Tibial nerve (tissue), 4 donors: ENCODE measurements around the gene HRAS. TPM values are rescaled to one million over a fixed set of nuclear protein-coding genes. Genes with fewer than 3 reads are reported as not detected.

Experiments
- DNase-seq, 2 donors: peaks; one replicate each; pipeline ENCODE4 v3.0.0-alpha.2; 2019; ENCODE audit warnings: low spot score in 2 of 2
- H3K27ac ChIP-seq, 4 donors: fragments of 200-600 bp; sonication (generic) in 3 of 4; one replicate each; pipeline ENCODE4 v1.5.1; 2017 to 2019; ENCODE audit warnings: mild to moderate bottlenecking in 1 of 4
- H3K27me3 ChIP-seq, 2 donors: fragments of 200-600 bp; sonication (generic) in 1 of 2; one replicate each; pipeline versions ENCODE4 v1.5.1 to v1.6.0; 2017 to 2019
- H3K36me3 ChIP-seq, 3 donors: fragments of 200-600 bp; sonication (generic); one replicate each; pipeline ENCODE4 v1.5.1; 2018 to 2019
- H3K4me1 ChIP-seq, 4 donors: fragments of 200-600 bp; sonication (generic) in 3 of 4; one replicate each; pipeline ENCODE4 v1.5.1; 2017 to 2019
- H3K4me3 ChIP-seq, 4 donors: fragments of 200-600 bp; sonication (generic) in 3 of 4; one replicate each; pipeline ENCODE4 v1.5.1; 2017 to 2019; ENCODE audit warnings: mild to moderate bottlenecking in 1 of 4, moderate library complexity in 1 of 4
- H3K9me3 ChIP-seq, 4 donors: fragments of 200-600 bp; sonication (generic) in 3 of 4; one replicate each; pipeline ENCODE4 v1.5.1; 2017 to 2019
- EP300 ChIP-seq, 2 donors: sonication (generic); formaldehyde crosslinking; IDR thresholded peaks; one replicate each; pipeline ENCODE4 v1.6.1; 2017; ENCODE audit warnings: antibody characterized with exemption in 2 of 2, mild to moderate bottlenecking in 1 of 2
- POLR2A ChIP-seq, 2 donors: fragments of 450-650 bp; IDR thresholded peaks; one replicate each; pipeline ENCODE4 v1.6.1; 2017; ENCODE audit warnings: antibody characterized with exemption in 2 of 2, mild to moderate bottlenecking in 2 of 2, moderate library complexity in 2 of 2
- WGBS, 2 donors: methylation state at CpG; one replicate each; pipeline ENCODE4 v1.1.5; 2018; 5-methylcytosine and 5-hydroxymethylcytosine counted together
- total RNA-seq, 4 donors: library from RNA; depleted of rRNA; stranded (reverse); fragments of >200 nt; gene quantifications; one replicate each; pipeline ENCODE4 v1.1.0, GENCODE V29; 2016
- TF ChIP-seq, protein P1 (sequence below), 5 experiments: fragments of 200-600 bp in 3 of 5; fragments of 450-650 bp in 2 of 5; sonication (generic) in 3 of 5; IDR thresholded peaks; one replicate each; pipeline ENCODE4 v1.5.1; 2016 to 2019; ENCODE audit warnings: antibody characterized with exemption in 5 of 5, mild to moderate bottlenecking in 3 of 5, moderate library complexity in 2 of 5

Gene HRAS
- total RNA-seq, 4 donors from 2014 or later = 64.3 to 71.1 (median 68.1) TPM

DNA sequence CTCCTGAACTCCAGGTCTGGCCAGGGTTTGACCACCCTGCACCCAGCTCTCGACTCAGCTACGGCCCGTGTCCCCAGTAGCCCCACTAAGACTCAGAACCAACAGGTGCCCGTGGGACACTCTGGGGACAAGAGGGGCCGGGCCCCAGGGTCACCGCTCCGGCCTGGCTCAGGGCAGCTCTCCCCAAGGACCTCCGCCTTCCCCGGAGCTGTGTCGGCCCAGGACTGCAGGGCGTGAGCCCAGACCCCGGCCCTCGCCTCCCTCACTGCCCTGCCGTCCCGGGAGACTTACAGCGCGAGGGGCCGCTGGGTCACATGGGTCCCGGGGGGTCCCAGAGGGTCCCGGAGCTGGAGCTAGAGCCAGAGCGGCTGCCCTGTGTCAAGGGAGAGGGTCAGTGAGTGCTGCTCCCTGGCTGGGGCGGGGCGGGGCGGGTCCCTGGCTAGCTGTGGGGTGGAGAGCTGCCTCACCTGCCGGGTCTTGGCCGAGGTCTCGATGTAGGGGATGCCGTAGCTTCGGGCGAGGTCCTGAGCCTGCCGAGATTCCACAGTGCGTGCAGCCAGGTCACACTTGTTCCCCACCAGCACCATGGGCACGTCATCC lies 2.3 kb downstream of the HRAS start:
- TF ChIP-seq POLR2A (IDR thresholded peaks at IDR 0.05) (no peak), EP300 (IDR thresholded peaks at IDR 0.05) (no peak)
- TF ChIP-seq, protein P1, sequence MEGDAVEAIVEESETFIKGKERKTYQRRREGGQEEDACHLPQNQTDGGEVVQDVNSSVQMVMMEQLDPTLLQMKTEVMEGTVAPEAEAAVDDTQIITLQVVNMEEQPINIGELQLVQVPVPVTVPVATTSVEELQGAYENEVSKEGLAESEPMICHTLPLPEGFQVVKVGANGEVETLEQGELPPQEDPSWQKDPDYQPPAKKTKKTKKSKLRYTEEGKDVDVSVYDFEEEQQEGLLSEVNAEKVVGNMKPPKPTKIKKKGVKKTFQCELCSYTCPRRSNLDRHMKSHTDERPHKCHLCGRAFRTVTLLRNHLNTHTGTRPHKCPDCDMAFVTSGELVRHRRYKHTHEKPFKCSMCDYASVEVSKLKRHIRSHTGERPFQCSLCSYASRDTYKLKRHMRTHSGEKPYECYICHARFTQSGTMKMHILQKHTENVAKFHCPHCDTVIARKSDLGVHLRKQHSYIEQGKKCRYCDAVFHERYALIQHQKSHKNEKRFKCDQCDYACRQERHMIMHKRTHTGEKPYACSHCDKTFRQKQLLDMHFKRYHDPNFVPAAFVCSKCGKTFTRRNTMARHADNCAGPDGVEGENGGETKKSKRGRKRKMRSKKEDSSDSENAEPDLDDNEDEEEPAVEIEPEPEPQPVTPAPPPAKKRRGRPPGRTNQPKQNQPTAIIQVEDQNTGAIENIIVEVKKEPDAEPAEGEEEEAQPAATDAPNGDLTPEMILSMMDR (IDR thresholded peaks at IDR 0.05) = no peak
- DNase-seq = no peak
- Histone ChIP-seq H3K27me3 (no peaks in the 10 kb centered on the region), H3K4me1 (peaks cover 0 to 46% (median 31%) of the 10 kb centered on the region in 4 donors), H3K36me3 (peaks cover 0 to 42% (median 0%) of the 10 kb centered on the region in 3 donors), H3K9me3 (no peaks in the 10 kb centered on the region), H3K4me3 (no peak overlapping the region), H3K27ac (no peak overlapping the region)
- 86 to 91% methylated on average over 9 to 33 of the region's 33 CpGs for WGBS, 2 donors

DNA sequence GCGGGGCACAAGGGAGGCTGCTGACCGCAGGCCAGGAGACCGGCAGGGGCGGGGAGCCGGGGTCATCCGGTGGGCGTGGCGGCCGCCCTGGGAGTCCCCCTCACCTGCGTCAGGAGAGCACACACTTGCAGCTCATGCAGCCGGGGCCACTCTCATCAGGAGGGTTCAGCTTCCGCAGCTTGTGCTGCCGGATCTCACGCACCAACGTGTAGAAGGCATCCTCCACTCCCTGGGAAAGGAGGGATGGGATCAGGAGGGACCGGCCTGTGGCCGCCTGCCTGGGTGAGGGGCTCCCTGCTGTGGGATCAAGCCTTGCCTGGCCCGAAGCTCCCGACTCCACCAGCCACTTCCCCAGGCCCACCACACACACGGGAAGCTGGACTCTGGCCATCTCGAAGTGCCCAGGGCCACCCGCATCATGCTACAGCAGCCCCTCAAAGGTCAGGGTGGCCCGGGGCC lies 2.8 kb downstream of the HRAS start:
- no peaks in the 10 kb centered on the region for H3K27me3 ChIP-seq
- TF ChIP-seq, protein P1 (IDR thresholded peaks at IDR 0.05) = no peak
- TF ChIP-seq POLR2A (IDR thresholded peaks at IDR 0.05) (no peak), EP300 (IDR thresholded peaks at IDR 0.05) (no peak)
- H3K9me3 ChIP-seq = no peaks in the 10 kb centered on the region
- no peak overlapping the region for H3K4me3 ChIP-seq
- WGBS, 2 donors = 80 to 87% methylated on average over 20 to 23 of the region's 23 CpGs
- no peak for DNase-seq
- H3K4me1 ChIP-seq = peaks cover 0 to 41% (median 27%) of the 10 kb centered on the region in 4 donors
- peaks cover 0 to 42% (median 0%) of the 10 kb centered on the region in 3 donors for H3K36me3 ChIP-seq
- H3K27ac ChIP-seq = no peak overlapping the region

DNA sequence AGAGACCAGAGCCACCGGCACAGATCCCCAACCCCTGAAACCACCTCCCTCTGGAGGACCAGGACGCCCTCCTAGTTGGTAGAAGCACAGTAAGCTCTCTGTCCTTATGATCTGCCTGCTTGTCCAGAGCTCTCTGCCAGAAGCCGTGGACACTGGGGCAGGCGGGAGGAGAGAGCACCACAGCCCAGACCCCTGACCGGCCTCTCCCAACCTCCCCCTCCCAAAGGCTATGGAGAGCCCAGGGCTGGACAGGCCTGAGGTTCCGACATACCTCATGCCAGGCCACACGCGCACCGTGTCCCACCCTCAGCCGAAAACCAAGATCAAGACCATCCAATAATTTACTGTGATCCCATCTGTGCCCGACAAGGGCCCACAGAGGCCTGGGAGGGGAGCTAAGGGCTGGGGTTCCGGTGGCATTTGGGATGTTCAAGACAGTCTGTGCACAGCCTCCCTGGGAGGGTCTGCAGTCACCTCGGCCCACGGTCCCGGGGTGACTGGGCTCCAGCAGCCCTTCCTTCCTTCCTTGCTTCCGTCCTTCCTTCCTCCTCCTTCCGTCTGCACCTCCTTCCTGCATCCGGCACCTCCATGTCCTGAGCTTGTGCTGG lies 3.4 kb downstream of the HRAS start:
- H3K9me3 ChIP-seq = no peaks in the 10 kb centered on the region
- H3K27ac ChIP-seq = no peak overlapping the region
- DNase-seq = no peak
- TF ChIP-seq, protein P1 (IDR thresholded peaks at IDR 0.05) = no peak
- no peak for TF ChIP-seq POLR2A (IDR thresholded peaks at IDR 0.05)
- TF ChIP-seq EP300 (IDR thresholded peaks at IDR 0.05) = no peak
- H3K27me3 ChIP-seq = no peaks in the 10 kb centered on the region
- peaks cover 0 to 42% (median 0%) of the 10 kb centered on the region in 3 donors for H3K36me3 ChIP-seq
- no peak overlapping the region for H3K4me3 ChIP-seq
- WGBS, 2 donors = 89% methylated on average over 16 of the region's 18 CpGs
- H3K4me1 ChIP-seq = peaks cover 0 to 36% (median 22%) of the 10 kb centered on the region in 4 donors

DNA sequence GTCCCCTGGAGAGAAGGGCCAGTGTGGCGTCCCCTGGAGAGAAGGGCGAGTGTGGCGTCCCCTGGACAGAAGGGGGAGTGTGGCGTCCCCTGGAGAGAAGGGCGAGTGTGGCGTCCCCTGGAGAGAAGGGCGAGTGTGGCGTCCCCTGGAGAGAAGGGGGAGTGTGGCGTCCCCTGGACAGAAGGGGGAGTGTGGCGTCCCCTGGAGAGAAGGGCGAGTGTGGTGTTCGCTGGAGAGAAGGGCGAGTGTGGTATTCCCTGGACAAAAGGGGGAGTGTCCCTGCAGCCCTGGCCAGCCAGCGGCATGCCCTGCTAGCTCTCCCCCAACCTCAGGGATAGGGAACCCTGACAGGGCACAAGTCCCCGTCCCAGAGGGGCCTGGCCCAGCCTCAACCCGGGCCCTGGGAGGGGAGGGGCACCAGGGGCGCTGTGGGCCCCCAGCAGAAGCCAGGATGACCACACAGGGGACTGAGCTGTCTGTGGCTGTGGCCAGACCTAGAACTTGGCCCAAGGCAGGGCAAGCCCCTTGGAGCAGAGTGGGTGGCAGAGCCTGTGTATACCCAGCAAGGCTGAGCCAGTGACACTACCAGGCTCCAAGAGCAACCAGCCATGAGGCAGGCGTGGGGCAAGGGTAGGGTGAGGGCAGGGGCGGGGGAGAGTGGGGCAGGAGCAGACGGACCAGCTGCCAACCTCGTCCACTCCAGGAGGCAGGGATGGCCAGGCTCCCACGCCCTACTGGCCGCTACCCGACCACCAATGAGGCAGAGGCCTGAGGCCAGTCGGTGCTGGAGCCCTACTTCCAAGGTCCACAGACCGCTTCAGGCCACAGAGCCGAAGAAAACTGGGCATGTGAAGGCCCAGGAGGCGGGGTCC lies 4.2 kb downstream of the HRAS start:
- peaks cover 0 to 42% (median 0%) of the 10 kb centered on the region in 3 donors for H3K36me3 ChIP-seq
- no peaks in the 10 kb centered on the region for H3K9me3 ChIP-seq
- H3K27ac ChIP-seq = no peak overlapping the region
- no peak for TF ChIP-seq POLR2A (IDR thresholded peaks at IDR 0.05)
- TF ChIP-seq, protein P1 (IDR thresholded peaks at IDR 0.05) = no peak
- no peak for TF ChIP-seq EP300 (IDR thresholded peaks at IDR 0.05)
- WGBS, 2 donors = 82 to 84% methylated on average over 16 to 27 of the region's 28 CpGs
- H3K4me3 ChIP-seq = no peak overlapping the region
- DNase-seq = no peak
- peaks cover 0 to 27% (median 13%) of the 10 kb centered on the region in 4 donors for H3K4me1 ChIP-seq
- H3K27me3 ChIP-seq = no peaks in the 10 kb centered on the region
